Measurements from ENCODE around the gene CD53. TPM values are rescaled to one million over a fixed set of nuclear protein-coding genes. Genes with fewer than 3 reads are reported as not detected.
A peak's percentile ranks its signal among the peaks of the same experiment; 100 is the strongest.

Gene CD53
- total RNA-seq, 1 donor from 2014 or later, result 228 TPM

- H3K27me3 ChIP-seq (ENCODE audit: low read depth), result no peaks in the 10 kb centered on the region
- H3K9me3 ChIP-seq, result no peaks in the 10 kb centered on the region
- intact Hi-C loops (cut with DNase I), result no loop called here
- no peak for ATAC-seq
- no peak for DNase-seq
- peak overlapping the region; percentile 12 for H3K4me3 ChIP-seq
- H3K36me3 ChIP-seq, result no peaks in the 10 kb centered on the region
- peaks cover 20% of the 10 kb centered on the region for H3K4me1 ChIP-seq
- H3K27ac ChIP-seq, result no peak overlapping the region
- TF ChIP-seq CTCF (IDR thresholded peaks at IDR 0.05), result no peak
Observed at GRCh38 chr1:110877364-110877763, 4.4 kb downstream of the CD53 start.

GRCh38 chr1:110877776-110878175 lies 4.8 kb downstream of the CD53 start:
- DNase-seq (no peak), ATAC-seq (no peak)
- no peaks in the 10 kb centered on the region for H3K36me3 ChIP-seq
- TF ChIP-seq CTCF (IDR thresholded peaks at IDR 0.05), result no peak
- intact Hi-C loops (cut with DNase I), result no loop called here
- no peaks in the 10 kb centered on the region for H3K9me3 ChIP-seq
- no peak overlapping the region for H3K27ac ChIP-seq
- H3K27me3 ChIP-seq (ENCODE audit: low read depth), result no peaks in the 10 kb centered on the region
- H3K4me1 ChIP-seq, result peaks cover 20% of the 10 kb centered on the region
- H3K4me3 ChIP-seq, result peak overlapping the region; percentile 12

- no peak for TF ChIP-seq CTCF (IDR thresholded peaks at IDR 0.05)
- intact Hi-C loops (cut with DNase I), result no loop called here
Observed at GRCh38 chr1:110878591-110878990, 5.6 kb downstream of the CD53 start.

GRCh38 chr1:110878993-110879392 lies 6.0 kb downstream of the CD53 start:
- DNase-seq (no peak), ATAC-seq (no peak)
- intact Hi-C loops (cut with DNase I), result no loop called here
- no peak overlapping the region for H3K4me3 ChIP-seq
- no peaks in the 10 kb centered on the region for H3K9me3 ChIP-seq
- no peaks in the 10 kb centered on the region for H3K27me3 ChIP-seq (ENCODE audit: low read depth)
- no peak overlapping the region for H3K27ac ChIP-seq
- no peak for TF ChIP-seq CTCF (IDR thresholded peaks at IDR 0.05)
- H3K36me3 ChIP-seq, result no peaks in the 10 kb centered on the region
- peaks cover 20% of the 10 kb centered on the region for H3K4me1 ChIP-seq

More at GRCh38 chr1:110878591-110878990, 5.6 kb downstream of the CD53 start:
- Histone ChIP-seq H3K27me3 (ENCODE audit: low read depth) (no peaks in the 10 kb centered on the region), H3K36me3 (no peaks in the 10 kb centered on the region), H3K27ac (no peak overlapping the region), H3K4me3 (no peak overlapping the region), H3K9me3 (no peaks in the 10 kb centered on the region), H3K4me1 (peaks cover 20% of the 10 kb centered on the region)
- DNase-seq (no peak), ATAC-seq (no peak)

- H3K4me1 ChIP-seq, result peaks cover 20% of the 10 kb centered on the region
Observed at GRCh38 chr1:110879758-110880606, 7.0 kb downstream of the CD53 start.

More at GRCh38 chr1:110879758-110880606, 7.0 kb downstream of the CD53 start:
- ATAC-seq (peak; percentile 85 to 87), DNase-seq (no peak)
- H3K4me3 ChIP-seq, result no peak overlapping the region
- intact Hi-C loops (cut with DNase I), result no loop called here
- TF ChIP-seq CTCF (IDR thresholded peaks at IDR 0.05), result no peak
- no peaks in the 10 kb centered on the region for H3K36me3 ChIP-seq
- H3K27ac ChIP-seq, result peak overlapping the region; percentile 25
- H3K27me3 ChIP-seq (ENCODE audit: low read depth), result no peaks in the 10 kb centered on the region
- H3K9me3 ChIP-seq, result no peaks in the 10 kb centered on the region
